HG02840 (cell line): Measurements from ENCODE around the gene TOGARAM1.
"Not testable (repeated sequence)": the region's sequence is repeated elsewhere in the genome, so short reads cannot be mapped to it uniquely, and the experiment has no call there.

Source experiments
- ATAC-seq: cut with Tn5 transposase; IDR thresholded peaks from one replicate; pipeline ENCODE4 v1.9.1; 2021; ENCODE audit warnings: mild to moderate bottlenecking, moderate library complexity, moderate number of reproducible peaks; ENCODE audit not compliant: unreplicated experiment, low FRiP score

The TOGARAM1 gene

GRCh38 chr14:45038865-45039264 lies 76.9 kb downstream of the TOGARAM1 start:
- ATAC-seq, result no peak

GRCh38 chr14:45039390-45039789 lies 77.4 kb downstream of the TOGARAM1 start:
- no peak for ATAC-seq

GRCh38 chr14:45041641-45042040 lies 79.7 kb downstream of the TOGARAM1 start:
- no peak for ATAC-seq

GRCh38 chr14:45044638-45045037 lies 82.6 kb downstream of the TOGARAM1 start:
- no peak for ATAC-seq

- no peak for ATAC-seq
These were observed 86.4 kb downstream of the TOGARAM1 start for GRCh38 chr14:45048385-45048784.

GRCh38 chr14:45051180-45051579 lies 89.2 kb downstream of the TOGARAM1 start:
- ATAC-seq, result no peak

- no peak for ATAC-seq
These were observed 89.9 kb downstream of the TOGARAM1 start for GRCh38 chr14:45051896-45052295.

GRCh38 chr14:45057349-45057748 lies 95.4 kb downstream of the TOGARAM1 start:
- no peak for ATAC-seq

GRCh38 chr14:45057881-45058364 lies 95.9 kb downstream of the TOGARAM1 start:
- ATAC-seq, result no peak

GRCh38 chr14:45060551-45060950 lies 98.6 kb downstream of the TOGARAM1 start:
- no peak for ATAC-seq

- ATAC-seq, result no peak
These were observed 103.5 kb downstream of the TOGARAM1 start for GRCh38 chr14:45065540-45065939.

GRCh38 chr14:45065956-45066355 lies 104.0 kb downstream of the TOGARAM1 start:
- ATAC-seq, result no peak

GRCh38 chr14:45066667-45067066 lies 104.7 kb downstream of the TOGARAM1 start:
- ATAC-seq, result no peak

GRCh38 chr14:45068396-45068795 lies 106.4 kb downstream of the TOGARAM1 start:
- no peak for ATAC-seq

GRCh38 chr14:45070215-45070614 lies 108.2 kb downstream of the TOGARAM1 start:
- ATAC-seq, result no peak

- ATAC-seq, result no peak
These were observed 110.1 kb downstream of the TOGARAM1 start for GRCh38 chr14:45072126-45072525.

- ATAC-seq, result no peak
These were observed 111.4 kb downstream of the TOGARAM1 start for GRCh38 chr14:45073231-45073879.

- ATAC-seq, result no peak
These were observed 116.3 kb downstream of the TOGARAM1 start for GRCh38 chr14:45078323-45078722.

- ATAC-seq, result not testable (repeated sequence)
These were observed 118.5 kb downstream of the TOGARAM1 start for GRCh38 chr14:45080416-45080968.

GRCh38 chr14:45081096-45081495 lies 119.1 kb downstream of the TOGARAM1 start:
- ATAC-seq, result not testable (repeated sequence)

- no peak for ATAC-seq
These were observed 120.4 kb downstream of the TOGARAM1 start for GRCh38 chr14:45082420-45082819.

- no peak for ATAC-seq
These were observed 121.6 kb downstream of the TOGARAM1 start for GRCh38 chr14:45083617-45083975.
